OCI-LY7 (cell line): ENCODE results near the gene HMGN2.

Experiments used
- CTCF ChIP-seq: fragments of 200-600 bp; sonication (generic); conservative IDR thresholded peaks from 2 replicates; pipeline ENCODE4 v1.5.1; 2014; ENCODE audit warnings: mild to moderate bottlenecking, antibody characterized with exemption, low read length, moderate library complexity, mixed read lengths
- EZH2phosphoT487 ChIP-seq: fragments of 200-600 bp; sonication (generic); IDR thresholded peaks from 2 replicates; pipeline ENCODE4 v1.6.1; 2018; ENCODE audit warnings: low read depth, borderline replicate concordance, mild to moderate bottlenecking, mixed run types, antibody characterized with exemption, low read length, moderate library complexity, mixed read lengths

- TF ChIP-seq CTCF, result no peak
- TF ChIP-seq EZH2phosphoT487, result no peak
Observed at GRCh38 chr1:26470878-26471497, 1.3 kb upstream of the HMGN2 start.
